OCI-M1 (cell line): ENCODE data around the gene DPH5.
"Not testable (repeated sequence)": the region's sequence is repeated elsewhere in the genome, so short reads cannot be mapped to it uniquely, and the experiment has no call there.

Experiments used
- DNase-seq: peaks from one replicate; lab custom pipeline; 2025; lab: John Stamatoyannopoulos, UW

Gene DPH5, protein sequence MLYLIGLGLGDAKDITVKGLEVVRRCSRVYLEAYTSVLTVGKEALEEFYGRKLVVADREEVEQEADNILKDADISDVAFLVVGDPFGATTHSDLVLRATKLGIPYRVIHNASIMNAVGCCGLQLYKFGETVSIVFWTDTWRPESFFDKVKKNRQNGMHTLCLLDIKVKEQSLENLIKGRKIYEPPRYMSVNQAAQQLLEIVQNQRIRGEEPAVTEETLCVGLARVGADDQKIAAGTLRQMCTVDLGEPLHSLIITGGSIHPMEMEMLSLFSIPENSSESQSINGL

DNA sequence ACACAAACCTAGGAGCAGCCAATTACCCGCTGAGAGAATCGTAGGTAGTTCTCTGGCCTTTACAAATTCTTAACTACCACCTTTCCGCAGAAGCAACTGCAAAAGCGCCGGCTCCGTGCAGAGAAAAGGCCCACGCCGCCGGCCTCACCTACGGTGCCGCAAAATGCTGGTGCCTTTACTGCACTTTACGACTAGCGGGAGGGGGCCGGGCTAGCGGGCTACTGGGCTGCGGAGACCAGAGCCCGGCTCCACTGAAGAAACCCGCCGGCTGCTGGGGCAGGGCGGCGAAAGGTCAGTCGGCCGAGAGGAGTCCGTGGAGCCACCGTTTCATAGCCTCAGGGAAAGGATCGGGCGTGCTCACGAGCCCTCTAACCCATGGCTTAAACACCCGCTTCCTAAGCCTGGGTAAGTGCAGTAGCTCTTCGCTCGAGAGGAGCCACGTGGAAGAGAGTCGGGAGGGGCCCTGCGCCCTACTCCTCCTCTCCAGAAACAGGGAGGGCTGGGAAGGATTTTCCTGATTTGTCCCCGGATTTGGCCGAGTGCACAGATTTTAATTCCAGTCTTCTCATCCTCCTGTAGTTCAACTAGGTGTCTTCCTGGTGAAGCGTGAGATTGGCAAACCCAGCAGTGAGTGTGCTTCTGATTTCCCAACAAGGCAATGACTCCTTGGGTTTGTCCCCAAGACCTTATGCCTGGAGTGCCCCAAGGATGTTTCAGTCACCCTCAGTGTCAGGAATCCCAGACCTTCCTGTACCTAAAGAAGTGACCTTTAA, at the start of gene DPH5:
DPH5 (minus strand) TSS at position 128 of the 773 bp plus-strand sequence. CDS start 341 bp downstream, outside the sequence.
- DNase-seq, result peak; percentile 93

DNA sequence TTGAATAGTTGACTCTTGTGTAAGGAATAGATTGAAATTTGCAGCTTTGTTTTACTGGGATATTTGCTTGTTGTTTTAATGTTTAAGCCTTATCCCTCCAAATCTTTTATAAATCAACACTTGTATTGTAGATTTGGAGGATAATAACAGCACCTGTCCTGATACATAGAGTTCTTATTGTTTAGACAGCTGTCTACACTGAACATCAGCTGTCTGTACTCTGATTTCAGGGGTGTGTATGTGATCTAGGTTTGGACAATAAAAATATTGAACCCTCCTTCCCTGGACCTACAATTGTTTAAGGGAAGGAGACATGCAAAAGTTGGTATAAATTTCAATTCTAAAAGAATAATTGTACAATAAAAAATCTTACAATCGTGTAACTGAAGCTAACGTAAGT, 48.3 kb upstream of the DPH5 start:
- DNase-seq, result no peak

DNA sequence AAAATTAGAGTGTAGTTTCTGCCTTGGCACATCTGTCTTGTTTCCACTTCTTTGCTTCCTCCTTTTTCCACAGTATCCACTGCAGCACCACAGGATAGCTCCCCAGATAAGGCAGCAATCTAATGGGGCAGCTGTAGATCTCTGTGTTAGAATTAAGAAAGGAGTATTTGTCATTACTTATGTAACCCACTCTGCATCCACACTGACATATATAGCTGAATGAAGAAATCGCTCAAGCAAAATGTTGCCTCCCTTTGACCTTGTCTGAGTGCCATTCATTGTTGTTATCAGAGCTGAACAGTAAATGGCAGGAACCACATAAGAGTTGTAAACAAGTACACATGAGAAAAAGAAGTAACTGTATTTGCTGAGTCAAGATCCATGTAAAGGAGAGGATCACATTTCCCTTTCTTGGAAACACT, 45.9 kb upstream of the DPH5 start:
- DNase-seq, result peak; percentile 93

DNA sequence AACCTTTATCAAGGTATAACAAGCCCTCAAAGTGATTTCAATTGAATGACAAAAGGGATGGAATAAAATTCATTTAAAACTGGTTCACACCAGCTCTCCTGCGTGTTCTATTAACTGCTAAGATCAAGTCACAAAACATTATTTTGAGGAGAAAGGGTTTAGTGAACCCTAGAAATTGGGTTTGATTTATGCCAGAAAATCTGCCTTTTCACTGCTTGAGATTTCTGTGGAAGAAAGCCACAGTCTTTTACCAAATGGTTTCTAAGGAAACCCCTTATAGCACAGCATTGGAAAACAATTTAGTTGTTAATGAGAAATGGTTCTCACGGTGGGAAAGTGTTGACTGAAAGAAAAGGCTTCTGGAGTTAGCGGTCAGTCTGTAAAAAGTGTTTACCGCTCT, 43.6 kb upstream of the DPH5 start:
- no peak for DNase-seq

DNA sequence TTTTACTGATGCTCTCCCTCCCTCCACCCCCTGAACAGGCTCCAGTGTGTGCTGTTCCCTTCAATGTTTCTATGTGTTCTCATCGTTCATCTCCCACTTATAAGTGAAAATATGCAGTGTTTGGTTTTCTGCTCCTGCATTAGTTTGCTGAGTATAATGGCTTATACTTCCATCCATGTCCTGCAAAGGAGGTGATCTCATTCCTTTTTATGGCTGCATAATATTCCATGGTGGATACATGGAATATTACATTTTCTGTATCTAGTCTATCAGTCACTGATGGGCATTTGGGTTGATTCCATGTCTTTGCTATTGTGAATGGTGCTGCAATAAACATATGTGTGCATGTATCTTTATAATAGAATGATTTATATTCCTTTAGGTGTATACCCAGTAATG, 41.4 kb upstream of the DPH5 start:
- DNase-seq, result not testable (repeated sequence)

DNA sequence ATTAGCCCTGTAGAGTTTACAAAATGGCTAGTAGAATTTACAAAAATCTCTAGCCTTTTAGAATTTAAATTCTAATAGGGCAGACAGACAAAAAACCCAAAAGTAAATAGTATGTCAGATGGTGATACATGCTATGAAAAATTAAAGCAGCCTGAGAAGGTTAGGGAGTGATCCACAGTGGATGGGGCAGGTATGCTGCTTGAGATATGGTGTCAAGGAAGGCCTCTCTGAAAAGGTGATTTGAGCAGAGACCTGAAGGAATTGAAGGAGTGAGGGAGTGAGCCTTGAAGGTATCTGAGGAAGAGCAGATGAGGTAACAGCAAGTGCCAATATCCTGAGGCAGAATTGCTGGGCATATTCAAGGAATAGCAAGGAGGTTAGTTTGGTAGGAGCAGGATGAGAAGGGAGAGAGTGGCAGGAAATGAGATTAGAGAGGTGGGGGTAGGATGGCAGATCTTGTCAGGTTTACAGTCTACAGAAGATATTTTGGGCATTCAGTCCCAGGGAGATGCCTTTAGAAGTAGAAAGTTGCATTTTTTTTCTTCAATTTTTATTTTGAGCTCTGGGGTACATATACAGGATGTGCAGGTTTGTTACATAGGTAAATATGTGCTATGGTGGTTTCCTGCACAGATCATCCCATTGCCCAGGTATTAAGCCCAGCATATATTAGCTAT, 40.8 kb upstream of the DPH5 start:
- no peak for DNase-seq

DNA sequence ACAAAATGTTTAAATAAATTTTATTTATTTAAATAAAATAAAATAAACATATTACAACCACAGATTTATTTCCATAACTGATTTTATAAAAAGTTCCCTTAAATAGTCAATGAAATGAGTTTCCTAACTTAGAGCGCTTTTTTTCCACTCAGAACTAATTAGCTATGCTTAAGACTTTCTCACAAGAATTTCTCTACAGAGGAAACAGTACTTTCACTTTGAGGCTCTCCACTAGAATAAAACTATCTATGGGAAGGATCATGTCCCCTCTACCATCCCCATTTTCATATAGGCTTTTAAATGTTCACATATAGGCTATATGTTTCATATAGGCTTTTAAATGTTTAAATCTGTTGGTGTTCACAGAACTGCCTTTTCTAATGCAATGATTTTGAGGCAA, 40.0 kb upstream of the DPH5 start:
- DNase-seq, result peak; percentile 35

DNA sequence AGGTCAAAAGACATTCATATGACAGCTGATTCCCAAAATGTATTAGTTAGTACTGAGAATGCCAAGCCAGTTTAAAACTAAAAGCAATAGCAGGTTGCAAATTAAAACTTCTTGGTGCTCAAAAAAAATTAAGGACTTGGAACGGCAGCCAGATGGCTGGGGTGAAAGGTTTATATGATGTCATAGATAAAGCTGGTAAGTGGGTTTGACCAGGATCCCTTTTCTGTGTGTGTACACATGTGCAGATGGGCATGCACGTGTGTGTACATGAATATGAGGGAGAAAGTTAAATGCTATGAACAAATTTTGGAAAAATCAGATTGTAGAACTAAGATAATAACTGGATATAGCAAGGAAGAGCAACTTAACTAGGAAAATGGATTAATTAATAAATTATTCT, 39.1 kb upstream of the DPH5 start:
- DNase-seq, result no peak

DNA sequence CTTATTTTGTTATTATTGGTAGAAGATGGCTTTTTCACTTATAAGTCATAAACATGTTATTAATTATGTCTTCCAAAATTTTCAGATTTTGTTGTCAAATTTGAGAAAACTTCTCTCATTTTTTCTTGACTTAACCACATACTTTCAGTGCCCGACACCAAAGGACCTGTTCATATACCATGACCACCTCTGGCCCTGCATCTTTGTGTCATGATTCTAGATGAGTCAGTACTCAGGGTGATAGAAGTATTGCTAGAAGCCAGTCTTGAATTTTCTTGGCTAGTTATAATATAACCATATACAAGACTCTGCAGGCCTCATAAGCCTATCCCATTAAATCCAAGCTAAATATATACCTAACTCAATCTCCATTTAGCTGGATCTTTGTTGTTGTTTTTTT, 35.4 kb upstream of the DPH5 start:
- DNase-seq, result no peak

DNA sequence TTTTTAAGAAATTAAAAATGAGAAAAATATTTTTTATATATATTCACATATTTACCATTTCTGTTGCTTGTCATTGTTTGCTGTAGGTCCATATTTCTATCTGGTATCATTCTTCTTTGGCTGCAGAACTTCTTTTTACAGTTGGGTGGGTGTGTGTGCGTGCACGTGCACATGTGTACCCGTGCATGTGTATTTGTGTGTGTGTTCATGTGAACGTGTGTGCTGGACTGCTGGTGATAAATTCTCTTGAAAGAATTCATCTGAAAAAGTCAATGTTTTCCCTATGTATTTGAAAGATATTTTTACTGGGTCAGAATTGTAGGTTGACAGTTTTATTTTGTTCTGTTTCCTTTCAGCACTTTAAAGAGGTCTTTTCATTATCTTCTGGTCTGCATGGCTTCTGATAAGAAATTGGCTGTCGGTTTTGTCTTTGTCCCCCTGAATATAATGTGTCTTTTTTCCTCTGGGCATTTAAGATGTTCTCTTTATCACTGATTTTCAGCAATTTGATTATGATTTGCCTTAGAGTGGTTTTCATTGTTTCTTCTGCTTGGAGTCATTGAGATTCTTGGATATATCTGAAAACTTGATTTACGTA, 34.5 kb upstream of the DPH5 start:
- peak; percentile 67 for DNase-seq

DNA sequence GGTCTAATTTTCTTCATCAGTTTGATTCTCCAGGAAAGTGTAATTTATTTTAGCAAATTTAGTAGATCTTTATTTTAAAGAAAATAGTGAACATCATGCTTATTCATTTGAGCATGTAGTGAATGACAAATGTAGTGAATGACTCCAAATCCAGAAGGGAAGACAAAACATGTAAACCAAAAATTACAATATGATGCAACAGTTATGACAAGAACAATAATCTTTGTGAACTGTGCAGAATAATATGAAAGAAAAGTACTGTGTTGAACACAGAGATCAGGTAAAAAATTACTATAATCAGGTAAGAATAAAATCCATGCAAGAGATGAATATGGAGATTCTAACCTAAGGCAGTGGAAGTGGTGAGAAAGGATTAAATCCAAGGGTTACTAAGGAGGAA, 30.0 kb upstream of the DPH5 start:
- DNase-seq, result no peak

DNA sequence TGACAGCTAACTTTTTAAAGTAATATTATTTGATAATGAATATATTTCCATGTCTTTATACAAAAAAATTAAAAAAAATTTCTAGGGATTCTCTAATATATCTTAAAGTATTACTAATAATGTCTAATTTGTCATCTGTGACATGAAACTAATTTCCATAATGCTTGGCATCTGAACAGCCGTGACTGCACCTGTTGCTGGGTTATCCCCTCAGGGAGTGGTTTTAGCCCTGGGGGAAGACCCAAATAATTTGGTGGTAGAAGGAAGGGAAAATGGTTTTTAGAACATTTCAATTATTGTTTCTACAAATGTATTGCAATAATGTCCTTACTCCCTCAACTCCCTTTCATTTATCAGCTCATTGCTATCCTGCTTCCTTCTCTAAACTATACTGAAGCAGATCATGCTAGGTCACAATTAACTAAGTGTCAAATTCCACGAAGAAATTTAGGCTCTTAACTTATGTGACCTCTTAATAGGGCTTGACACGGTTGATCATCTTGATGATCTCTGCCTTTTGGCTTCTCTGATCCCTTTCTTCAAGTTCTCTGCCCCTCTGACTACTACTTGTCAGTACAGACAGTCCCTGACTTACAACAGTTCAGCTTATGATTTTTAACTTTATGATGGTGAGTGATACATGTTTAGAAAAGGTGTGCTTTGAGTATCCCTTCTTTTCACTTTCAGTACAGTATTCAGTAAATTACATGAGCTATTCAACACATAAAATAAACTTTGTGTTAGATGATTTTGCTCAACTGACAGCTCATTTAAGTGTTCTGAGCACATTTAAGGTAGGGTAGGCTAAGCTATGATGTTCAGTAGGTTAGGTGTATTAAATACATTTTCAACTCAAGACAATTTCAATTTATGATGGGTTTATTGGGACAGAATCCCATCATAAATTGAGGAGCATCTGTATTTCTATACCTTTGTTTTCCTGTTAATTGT, 26.4 kb upstream of the DPH5 start:
- peak; percentile 44 for DNase-seq

DNA sequence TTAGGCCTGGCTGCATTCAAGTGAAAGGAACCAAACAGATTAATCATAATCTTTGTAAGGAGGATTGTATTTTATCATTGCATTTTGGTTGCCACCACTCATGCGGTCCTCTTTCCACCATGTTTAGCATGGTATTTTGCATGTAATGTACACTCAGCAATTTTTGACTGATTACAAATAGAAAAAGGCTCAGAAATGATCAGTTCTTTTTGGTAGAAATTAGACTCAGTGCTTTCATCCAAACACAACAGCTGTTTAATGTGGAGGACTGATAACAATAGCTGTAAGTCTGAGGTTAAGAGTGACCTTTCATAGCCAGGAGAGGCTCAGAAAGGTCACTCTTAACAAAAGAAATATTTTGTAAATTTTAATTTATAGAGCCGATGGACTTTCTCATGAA, 25.3 kb upstream of the DPH5 start:
- peak; percentile 45 for DNase-seq

DNA sequence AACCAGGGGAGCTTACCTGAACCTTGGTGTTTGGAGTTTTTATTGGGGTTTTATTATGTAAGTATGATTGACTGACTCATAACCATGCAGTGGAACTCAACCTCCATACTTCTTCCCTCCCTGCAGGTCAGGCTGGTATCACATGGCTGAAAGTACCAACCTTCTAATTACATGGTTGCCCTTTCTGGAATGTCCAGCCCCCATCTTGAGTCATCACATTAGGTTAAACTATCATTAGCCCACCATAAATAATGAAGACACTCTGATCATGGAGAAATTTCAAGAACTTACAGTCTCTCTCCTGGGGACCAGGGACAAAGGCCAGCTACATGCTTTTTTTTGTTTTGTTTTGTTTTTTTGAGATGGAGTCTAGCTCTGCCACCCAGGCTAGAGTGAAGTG, 19.2 kb upstream of the DPH5 start:
- no peak for DNase-seq

DNA sequence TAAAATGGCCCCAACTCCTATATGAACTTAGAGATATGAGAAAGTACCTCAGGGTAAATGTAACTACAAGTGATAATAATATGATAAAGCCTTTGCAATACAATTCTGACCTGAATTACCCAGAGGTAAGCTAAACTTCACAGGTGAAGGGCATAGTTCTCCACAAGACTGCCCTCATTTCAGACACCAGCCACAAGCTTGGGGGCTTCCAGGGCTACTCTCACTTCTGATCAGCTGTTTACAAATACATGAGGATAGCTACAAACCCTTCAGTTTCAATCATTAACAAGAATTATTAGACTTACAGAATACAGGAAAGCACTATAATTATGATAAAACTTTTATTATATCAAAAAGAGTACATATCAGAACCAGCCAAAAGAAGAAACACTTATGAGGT, 18.7 kb upstream of the DPH5 start:
- no peak for DNase-seq

DNA sequence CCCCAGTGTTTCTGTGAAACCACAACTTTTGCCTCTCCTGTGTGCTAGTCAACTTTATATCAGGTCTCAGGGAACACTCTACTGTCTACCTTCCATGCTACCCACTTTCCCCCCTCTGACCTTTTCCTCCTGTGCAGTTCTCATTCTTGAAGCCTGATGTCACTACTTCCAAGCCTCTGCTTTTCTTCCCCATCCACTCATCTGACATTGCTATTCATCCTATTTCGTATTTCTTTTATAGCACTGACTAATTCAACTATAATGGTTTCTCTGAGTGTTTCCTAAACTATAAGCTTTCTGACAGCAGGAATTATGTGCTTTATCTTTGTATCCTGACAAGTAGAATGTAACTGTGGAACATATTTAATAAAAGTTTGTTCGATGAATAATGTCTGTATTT, 18.2 kb upstream of the DPH5 start:
- peak; percentile 12 for DNase-seq

DNA sequence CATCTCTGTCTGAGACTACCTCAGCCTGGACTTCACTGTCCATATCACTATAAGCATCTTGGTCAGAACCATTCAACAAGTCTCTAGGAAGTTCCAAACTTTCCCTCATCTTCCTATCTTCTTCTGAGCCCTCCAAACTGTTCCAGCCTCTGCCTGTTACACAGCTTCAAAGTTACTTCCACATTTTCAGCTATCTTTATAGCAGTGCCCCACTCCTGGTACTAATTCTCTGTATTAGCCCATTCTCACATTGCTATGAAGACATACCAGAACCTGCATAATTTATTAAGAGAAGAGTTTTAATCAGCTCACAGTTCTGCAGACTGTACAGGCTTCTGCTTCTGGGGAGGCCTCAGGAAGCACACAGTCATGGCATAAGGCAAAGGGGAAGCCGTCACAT, 15.7 kb upstream of the DPH5 start:
- DNase-seq, result no peak

DNA sequence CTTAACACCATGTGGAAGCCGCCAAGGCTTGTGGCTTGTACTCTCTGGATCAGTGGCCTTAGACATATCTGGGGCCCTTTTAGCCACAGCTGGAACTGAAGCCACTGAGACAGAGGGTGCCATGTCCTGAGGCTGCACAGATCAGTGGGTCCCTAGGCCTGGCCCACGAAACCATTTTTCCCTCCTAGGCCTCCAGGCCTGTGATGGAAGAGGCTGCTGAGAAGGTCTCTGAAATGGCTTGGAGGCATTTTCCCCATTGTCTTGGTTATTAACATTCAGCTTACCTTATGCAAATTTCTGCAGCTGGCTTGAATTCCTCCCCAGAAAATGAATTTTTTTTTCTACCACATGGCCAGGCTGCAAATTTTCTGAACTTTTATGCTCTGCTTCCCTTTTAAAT, 15.1 kb upstream of the DPH5 start:
- no peak for DNase-seq

DNA sequence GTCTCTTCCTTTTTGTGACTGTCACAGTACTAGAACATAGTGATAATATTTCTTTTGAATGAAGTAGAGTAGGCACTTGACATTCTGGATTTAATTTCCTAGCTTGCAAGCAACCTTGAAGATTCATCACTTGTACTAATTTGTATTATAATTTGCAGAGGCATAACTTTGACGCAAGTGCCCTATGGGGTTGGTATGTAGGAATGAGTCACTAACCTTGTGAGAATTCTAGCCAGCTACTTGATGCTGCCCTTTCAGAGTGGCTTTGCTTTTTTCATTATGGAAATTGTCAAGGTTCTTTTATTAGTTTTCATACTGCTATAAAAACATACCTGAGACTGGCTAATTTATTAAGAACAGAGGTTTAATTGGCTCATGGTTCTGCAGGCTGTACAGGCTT, 13.7 kb upstream of the DPH5 start:
- no peak for DNase-seq

DNA sequence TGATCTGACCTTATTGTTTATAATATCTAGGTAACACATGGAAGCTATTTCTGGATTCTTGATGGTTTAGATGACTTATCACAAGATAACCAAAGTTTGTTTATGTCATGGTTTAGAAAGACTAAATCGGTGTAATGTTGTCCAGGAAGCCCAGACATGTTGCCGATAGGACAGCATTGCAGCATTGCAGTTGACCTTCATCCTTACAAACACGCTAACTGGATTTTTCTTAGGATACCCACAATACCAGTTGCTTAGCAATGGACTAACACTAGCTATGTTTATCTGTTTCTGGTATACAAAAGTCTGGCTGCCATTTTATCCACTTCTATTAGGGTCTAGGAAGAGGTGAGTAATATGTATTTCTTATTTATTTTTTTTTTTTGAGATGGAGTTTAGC, 11.7 kb upstream of the DPH5 start:
- no peak for DNase-seq

DNA sequence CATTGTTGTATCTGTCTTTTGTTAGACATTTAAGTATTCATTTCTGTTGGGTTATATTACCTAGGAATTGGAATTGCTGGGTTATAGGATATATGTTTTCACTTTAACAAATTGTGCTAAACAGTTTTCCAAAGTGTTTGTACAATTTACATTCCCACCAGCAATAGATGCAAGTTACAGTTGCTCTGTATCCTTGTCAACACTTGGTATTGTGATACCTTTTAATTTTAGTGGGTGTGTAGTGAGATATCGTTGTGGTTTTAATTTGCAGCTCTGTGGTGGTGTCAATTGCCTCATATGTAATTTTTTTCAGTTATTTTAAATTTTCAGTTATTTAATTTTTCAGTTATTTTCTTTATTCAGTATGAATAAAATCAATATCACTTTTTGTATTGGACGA, 7.4 kb upstream of the DPH5 start:
- no peak for DNase-seq

DNA sequence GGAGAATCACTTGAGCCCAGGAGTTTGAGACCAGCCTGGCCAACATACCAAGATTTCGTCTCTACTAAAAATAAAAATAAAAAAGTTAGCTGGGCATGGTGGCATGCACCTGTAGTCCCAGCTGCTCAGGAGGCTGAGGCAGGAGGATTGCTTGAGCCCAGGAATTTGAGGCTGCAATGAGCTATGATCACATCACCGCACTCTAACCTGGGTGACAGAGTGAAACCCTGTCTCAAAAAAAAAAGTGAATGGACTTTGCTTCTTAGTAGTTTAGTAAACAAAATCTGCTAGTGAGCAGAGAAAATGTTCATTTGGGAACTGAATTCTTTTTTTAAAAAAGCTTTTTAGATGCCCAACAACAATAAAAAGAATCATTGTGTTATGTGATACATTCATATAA, 6.5 kb upstream of the DPH5 start:
- not testable (repeated sequence) for DNase-seq
